Activated CD4-positive, alpha-beta T cell treated with anti-CD3 and anti-CD28 coated beads, Interleukin-2, Interleukin-6, amounts not matched to agents 100 ng/mL and 50 ng/mL, durations not matched to agents 16 hours and 8 hours (primary cell): ENCODE measurements around the gene RASGEF1C.
"Not testable (repeated sequence)": the region's sequence is repeated elsewhere in the genome, so short reads cannot be mapped to it uniquely, and the experiment has no call there.

ENCODE experiments used
- DNase-seq: peaks from one replicate; pipeline ENCODE4 v3.0.0-alpha.2; 2020

The RASGEF1C gene

GRCh38 chr5:180210961-180211760, 2.1 kb upstream of the RASGEF1C start:
- no peak for DNase-seq

GRCh38 chr5:180210077-180210476, 1.1 kb upstream of the RASGEF1C start:
- not testable (repeated sequence) for DNase-seq

GRCh38 chr5:180208435-180209081, 453 bp downstream of the RASGEF1C start:
- DNase-seq: no peak

- DNase-seq: no peak
Measured at GRCh38 chr5:180208038-180208434, 975 bp downstream of the RASGEF1C start.

GRCh38 chr5:180207593-180207992, 1.4 kb downstream of the RASGEF1C start:
- DNase-seq: no peak

GRCh38 chr5:180206993-180207392, 2.0 kb downstream of the RASGEF1C start:
- peak; percentile 27 for DNase-seq

GRCh38 chr5:180205916-180206315, 3.1 kb downstream of the RASGEF1C start:
- no peak for DNase-seq

GRCh38 chr5:180204276-180204819, 4.7 kb downstream of the RASGEF1C start:
- DNase-seq: no peak

- no peak for DNase-seq
Measured at GRCh38 chr5:180202939-180203573, 6.0 kb downstream of the RASGEF1C start.

- DNase-seq: peak; percentile 17
Measured at GRCh38 chr5:180201051-180201987, 7.7 kb downstream of the RASGEF1C start.

GRCh38 chr5:180199390-180199789, 9.6 kb downstream of the RASGEF1C start:
- DNase-seq: no peak

GRCh38 chr5:180198208-180198607, 10.8 kb downstream of the RASGEF1C start:
- DNase-seq: no peak

- DNase-seq: no peak
Measured at GRCh38 chr5:180197016-180197702, 11.9 kb downstream of the RASGEF1C start.

GRCh38 chr5:180194410-180195345, 14.3 kb downstream of the RASGEF1C start:
- no peak for DNase-seq

- DNase-seq: no peak
Measured at GRCh38 chr5:180193749-180194375, 15.1 kb downstream of the RASGEF1C start.

GRCh38 chr5:180191716-180192115, 17.3 kb downstream of the RASGEF1C start:
- DNase-seq: no peak

- no peak for DNase-seq
Measured at GRCh38 chr5:180187767-180188166, 21.2 kb downstream of the RASGEF1C start.

- DNase-seq: no peak
Measured at GRCh38 chr5:180180846-180181245, 28.2 kb downstream of the RASGEF1C start.

GRCh38 chr5:180180421-180180820, 28.6 kb downstream of the RASGEF1C start:
- no peak for DNase-seq
